Nephron (organoid): Measurements from ENCODE around the gene PEAK3.
A peak's percentile ranks its signal among the peaks of the same experiment; 100 is the strongest.

ENCODE experiments used
- H3K27ac Mint-ChIP-seq, 3 experiments: 2 replicates each; pipeline ENCODE4 v1.8.0; 2020; ENCODE audit warnings: mixed read lengths in 3 of 3, mild to moderate bottlenecking in 2 of 3, moderate library complexity in 1 of 3
- H3K27me3 Mint-ChIP-seq: 2 replicates; pipeline ENCODE4 v1.8.0; 2021; ENCODE audit warnings: low read depth, mild to moderate bottlenecking, moderate library complexity, mixed read lengths
- H3K36me3 Mint-ChIP-seq: 2 replicates; pipeline ENCODE4 v1.8.0; 2020; ENCODE audit warnings: low read depth, mixed read lengths
- H3K4me1 Mint-ChIP-seq: 2 replicates; pipeline ENCODE4 v1.8.0; 2020; ENCODE audit warnings: mixed read lengths
- H3K4me3 Mint-ChIP-seq, 3 experiments: 2 replicates each; pipeline ENCODE4 v1.8.0; 2020; ENCODE audit warnings: mild to moderate bottlenecking in 3 of 3, mixed read lengths in 3 of 3, moderate library complexity in 2 of 3
- H3K9me3 Mint-ChIP-seq: 2 replicates; pipeline ENCODE4 v1.8.0; 2020; ENCODE audit warnings: mixed read lengths
- CTCF ChIP-seq, 3 experiments: fragments of 200-600 bp; sonication (generic); IDR thresholded peaks; one replicate each; pipeline ENCODE4 v1.5.0; 2021; ENCODE audit warnings: antibody characterized with exemption in 3 of 3; ENCODE audit not compliant: unreplicated experiment in 3 of 3

Gene PEAK3

GRCh38 chr19:2254064-2254872 lies 27.7 kb downstream of the PEAK3 start:
- Mint-ChIP-seq H3K27ac (peak overlapping the region in 2 of 3 experiments; percentile 42 to 45), H3K36me3 (no peaks in the 10 kb centered on the region), H3K4me1 (peaks cover 5% of the 10 kb centered on the region), H3K4me3 (peak overlapping the region; percentile 74 to 79 (median 79)), H3K27me3 (peaks cover 11% of the 10 kb centered on the region), H3K9me3 (no peaks in the 10 kb centered on the region)
- peak; percentile 54 to 56 (median 55) for TF ChIP-seq CTCF (IDR thresholded peaks at IDR 0.05; ENCODE audit: unreplicated experiment in 3 of 3)

GRCh38 chr19:2253106-2254063 lies 28.6 kb downstream of the PEAK3 start:
- H3K9me3 Mint-ChIP-seq: no peaks in the 10 kb centered on the region
- peak overlapping the region in 2 of 3 experiments; percentile 42 to 45 for H3K27ac Mint-ChIP-seq
- H3K4me3 Mint-ChIP-seq: peak overlapping the region; percentile 74 to 79 (median 79)
- TF ChIP-seq CTCF (IDR thresholded peaks at IDR 0.05; ENCODE audit: unreplicated experiment in 3 of 3): no peak
- peaks cover 5% of the 10 kb centered on the region for H3K4me1 Mint-ChIP-seq
- no peaks in the 10 kb centered on the region for H3K36me3 Mint-ChIP-seq
- peaks cover 11% of the 10 kb centered on the region for H3K27me3 Mint-ChIP-seq

- no peak overlapping the region for H3K4me3 Mint-ChIP-seq
These were observed 29.2 kb downstream of the PEAK3 start for GRCh38 chr19:2252797-2253105.

GRCh38 chr19:2252055-2252796 lies 29.7 kb downstream of the PEAK3 start:
- no peak for TF ChIP-seq CTCF (IDR thresholded peaks at IDR 0.05; ENCODE audit: unreplicated experiment in 3 of 3)
- H3K9me3 Mint-ChIP-seq: no peaks in the 10 kb centered on the region

More at GRCh38 chr19:2252797-2253105, 29.2 kb downstream of the PEAK3 start:
- no peaks in the 10 kb centered on the region for H3K36me3 Mint-ChIP-seq
- peaks cover 5% of the 10 kb centered on the region for H3K4me1 Mint-ChIP-seq
- no peaks in the 10 kb centered on the region for H3K9me3 Mint-ChIP-seq
- H3K27ac Mint-ChIP-seq: no peak overlapping the region
- no peak for TF ChIP-seq CTCF (IDR thresholded peaks at IDR 0.05; ENCODE audit: unreplicated experiment in 3 of 3)
- peaks cover 11% of the 10 kb centered on the region for H3K27me3 Mint-ChIP-seq

GRCh38 chr19:2251106-2252054 lies 30.6 kb downstream of the PEAK3 start:
- Mint-ChIP-seq H3K27ac (no peak overlapping the region), H3K4me1 (peaks cover 5% of the 10 kb centered on the region), H3K27me3 (peaks cover 11% of the 10 kb centered on the region), H3K36me3 (no peaks in the 10 kb centered on the region), H3K9me3 (no peaks in the 10 kb centered on the region), H3K4me3 (no peak overlapping the region)
- no peak for TF ChIP-seq CTCF (IDR thresholded peaks at IDR 0.05; ENCODE audit: unreplicated experiment in 3 of 3)

More at GRCh38 chr19:2252055-2252796, 29.7 kb downstream of the PEAK3 start:
- Mint-ChIP-seq H3K27ac (no peak overlapping the region), H3K36me3 (no peaks in the 10 kb centered on the region), H3K4me3 (no peak overlapping the region), H3K27me3 (peaks cover 11% of the 10 kb centered on the region), H3K4me1 (peaks cover 5% of the 10 kb centered on the region)
